IPS-20b (cell line): ENCODE results near the gene OR6Y1.

Source experiments
- H3K27ac ChIP-seq: one replicate; pipeline ENCODE4 v1.5.1; 2013; ENCODE audit warnings: low read length
- H3K27me3 ChIP-seq: 2 replicates; pipeline ENCODE4 v1.6.1; 2013; ENCODE audit warnings: mild to moderate bottlenecking, low read length, inconsistent platforms; ENCODE audit not compliant: insufficient read depth
- H3K36me3 ChIP-seq: 2 replicates; pipeline ENCODE4 v1.6.1; 2013; ENCODE audit warnings: low read depth, mild to moderate bottlenecking, inconsistent platforms, low read length, moderate library complexity; ENCODE audit not compliant: insufficient read depth
- H3K4me1 ChIP-seq: 2 replicates; pipeline ENCODE4 v1.6.1; 2013; ENCODE audit warnings: mild to moderate bottlenecking, control low read depth, inconsistent platforms, low read length, moderate library complexity; ENCODE audit not compliant: insufficient read depth
- H3K4me3 ChIP-seq: 2 replicates; pipeline ENCODE4 v1.5.1; 2013; ENCODE audit warnings: mild to moderate bottlenecking, low read length, inconsistent platforms
- H3K9ac ChIP-seq: 2 replicates; pipeline ENCODE4 v1.6.1; 2013; ENCODE audit warnings: low read depth, mild to moderate bottlenecking, inconsistent platforms, low read length, moderate library complexity
- H3K9me3 ChIP-seq: 2 replicates; pipeline ENCODE4 v1.6.1; 2013; ENCODE audit warnings: mild to moderate bottlenecking, low read depth, low read length, inconsistent platforms; ENCODE audit not compliant: insufficient read depth

The OR6Y1 gene, protein sequence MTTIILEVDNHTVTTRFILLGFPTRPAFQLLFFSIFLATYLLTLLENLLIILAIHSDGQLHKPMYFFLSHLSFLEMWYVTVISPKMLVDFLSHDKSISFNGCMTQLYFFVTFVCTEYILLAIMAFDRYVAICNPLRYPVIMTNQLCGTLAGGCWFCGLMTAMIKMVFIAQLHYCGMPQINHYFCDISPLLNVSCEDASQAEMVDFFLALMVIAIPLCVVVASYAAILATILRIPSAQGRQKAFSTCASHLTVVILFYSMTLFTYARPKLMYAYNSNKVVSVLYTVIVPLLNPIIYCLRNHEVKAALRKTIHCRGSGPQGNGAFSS

DNA sequence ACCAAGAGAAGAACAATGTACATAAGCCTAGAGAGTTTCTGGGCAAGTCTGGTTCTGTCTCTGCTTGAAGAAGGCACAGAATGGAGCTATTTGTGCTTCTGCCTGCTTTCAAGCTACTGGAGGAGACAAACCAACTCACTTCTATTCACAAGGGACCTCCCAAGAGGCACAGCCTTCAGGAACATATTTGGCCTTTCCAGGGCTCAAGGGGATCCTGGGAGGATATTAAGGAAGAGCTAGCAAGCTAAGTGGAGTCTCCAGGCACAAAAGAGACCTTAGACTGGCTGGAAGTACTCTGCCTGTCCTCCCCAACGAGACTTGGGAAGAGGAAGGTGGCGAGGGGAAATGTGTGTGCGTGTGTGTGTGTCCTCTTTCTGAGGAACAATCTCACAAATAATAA lies at the start of gene OR6Y1:
OR6Y1 (minus strand) TSS at position 54 of the 400 bp plus-strand sequence. CDS start 6,300 bp downstream, outside the sequence.
- Histone ChIP-seq H3K27me3 (no peaks in the 10 kb centered on the region), H3K4me1 (no peaks in the 10 kb centered on the region), H3K9me3 (no peaks in the 10 kb centered on the region), H3K36me3 (no peaks in the 10 kb centered on the region), H3K4me3 (no peak within 1 kb of the TSS), H3K9ac (no peak within 1 kb of the TSS), H3K27ac (no peak within 1 kb of the TSS)

DNA sequence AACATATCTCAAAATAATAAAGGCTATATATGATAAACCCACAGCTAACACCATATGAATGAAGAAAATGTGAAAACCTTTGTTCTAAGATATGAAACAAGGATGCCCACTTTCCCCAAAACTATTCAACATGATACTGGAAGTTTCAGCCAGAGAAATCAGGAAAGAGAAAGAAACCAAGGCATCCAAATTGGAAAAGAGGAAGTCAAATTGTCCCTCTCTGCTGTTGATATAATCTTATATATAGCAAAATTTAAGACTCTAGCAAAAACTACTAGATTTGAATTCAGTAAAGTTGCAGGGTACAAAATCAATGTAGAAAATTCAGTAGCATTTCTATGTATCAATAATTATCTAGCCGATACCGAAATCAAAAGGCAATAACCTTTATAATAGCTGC lies 46.5 kb upstream of the OR6Y1 start:
- peaks cover 13% of the 10 kb centered on the region for H3K9me3 ChIP-seq
- H3K4me3 ChIP-seq, result no peak overlapping the region
- H3K36me3 ChIP-seq, result no peaks in the 10 kb centered on the region
- H3K27me3 ChIP-seq, result no peaks in the 10 kb centered on the region
- no peak overlapping the region for H3K27ac ChIP-seq
- H3K9ac ChIP-seq, result no peak overlapping the region
- no peaks in the 10 kb centered on the region for H3K4me1 ChIP-seq

DNA sequence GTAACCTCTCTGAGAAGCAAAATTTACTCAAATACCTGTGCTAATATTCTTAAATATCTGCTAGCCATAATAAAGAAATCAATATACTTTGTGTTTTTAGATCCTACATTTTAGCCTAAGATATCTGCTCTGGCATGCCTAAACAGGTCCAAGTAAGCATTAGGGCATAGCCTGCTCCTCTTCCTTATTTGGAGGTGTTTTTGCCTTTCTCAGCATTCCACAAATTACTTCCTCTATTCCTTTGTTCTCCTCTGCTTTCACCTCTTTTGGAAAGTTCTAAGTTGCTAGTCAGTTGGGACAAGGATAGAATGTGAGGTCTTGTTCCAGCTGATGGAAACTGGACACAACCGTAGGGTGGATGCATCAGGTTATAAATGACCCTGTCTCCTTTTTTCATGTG lies 32.7 kb upstream of the OR6Y1 start:
- Histone ChIP-seq H3K4me3 (no peak overlapping the region), H3K9ac (no peak overlapping the region), H3K9me3 (peaks cover 21% of the 10 kb centered on the region)

DNA sequence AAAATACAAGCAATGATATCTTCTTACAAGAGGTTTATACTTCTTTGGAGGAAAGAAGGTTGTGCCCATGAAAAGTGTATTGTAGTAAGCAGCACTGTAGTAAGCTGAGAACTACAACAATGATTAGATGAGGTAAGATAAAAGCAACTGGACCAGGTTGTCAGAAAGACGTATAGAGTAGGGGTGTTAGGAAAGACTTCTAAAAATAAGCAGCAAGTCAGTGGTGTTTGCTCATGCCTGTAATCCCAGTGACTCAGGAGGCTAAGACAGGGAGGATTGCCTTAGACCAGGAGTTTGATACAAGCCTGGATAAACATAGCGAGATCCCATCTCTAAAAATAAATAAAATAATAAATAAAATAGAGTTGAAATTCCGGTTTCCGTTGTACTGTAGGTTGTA lies 29.8 kb upstream of the OR6Y1 start:
- no peaks in the 10 kb centered on the region for H3K36me3 ChIP-seq
- H3K9me3 ChIP-seq, result peaks cover 21% of the 10 kb centered on the region
- no peak overlapping the region for H3K9ac ChIP-seq
- no peaks in the 10 kb centered on the region for H3K4me1 ChIP-seq
- no peak overlapping the region for H3K27ac ChIP-seq
- no peak overlapping the region for H3K4me3 ChIP-seq
- H3K27me3 ChIP-seq, result no peaks in the 10 kb centered on the region

More for the DNA sequence above, 32.7 kb upstream of the OR6Y1 start:
- no peaks in the 10 kb centered on the region for H3K4me1 ChIP-seq
- H3K27me3 ChIP-seq, result no peaks in the 10 kb centered on the region
- no peaks in the 10 kb centered on the region for H3K36me3 ChIP-seq
- H3K27ac ChIP-seq, result no peak overlapping the region

DNA sequence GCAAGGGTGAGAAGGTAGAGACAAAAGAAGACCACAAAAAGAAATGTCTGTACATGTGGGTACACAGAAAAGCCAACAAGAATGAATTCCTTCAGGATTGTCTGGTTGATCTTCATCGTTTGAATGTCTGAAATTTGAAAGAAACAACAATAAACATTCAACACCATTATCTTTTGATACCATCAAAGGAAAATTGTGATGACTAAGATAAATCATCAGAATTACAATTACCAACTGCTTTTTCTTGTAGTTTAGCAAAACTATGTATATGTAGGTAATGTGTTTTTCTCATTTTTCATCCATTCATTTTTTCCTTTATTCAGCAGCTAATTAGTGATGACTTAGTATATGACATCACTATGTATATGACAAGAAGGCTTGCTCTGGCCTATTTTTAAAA lies 25.5 kb upstream of the OR6Y1 start, which contains the start of gene OR10X1:
OR10X1 (minus strand) TSS at position 167 of the 400 bp plus-strand sequence; CDS start at position 167, 0 bp downstream.
- Histone ChIP-seq H3K9me3 (no peaks in the 10 kb centered on the region), H3K4me3 (no peak within 1 kb of the TSS), H3K27me3 (no peaks in the 10 kb centered on the region), H3K9ac (no peak within 1 kb of the TSS), H3K36me3 (no peaks in the 10 kb centered on the region), H3K27ac (no peak within 1 kb of the TSS), H3K4me1 (no peaks in the 10 kb centered on the region)

DNA sequence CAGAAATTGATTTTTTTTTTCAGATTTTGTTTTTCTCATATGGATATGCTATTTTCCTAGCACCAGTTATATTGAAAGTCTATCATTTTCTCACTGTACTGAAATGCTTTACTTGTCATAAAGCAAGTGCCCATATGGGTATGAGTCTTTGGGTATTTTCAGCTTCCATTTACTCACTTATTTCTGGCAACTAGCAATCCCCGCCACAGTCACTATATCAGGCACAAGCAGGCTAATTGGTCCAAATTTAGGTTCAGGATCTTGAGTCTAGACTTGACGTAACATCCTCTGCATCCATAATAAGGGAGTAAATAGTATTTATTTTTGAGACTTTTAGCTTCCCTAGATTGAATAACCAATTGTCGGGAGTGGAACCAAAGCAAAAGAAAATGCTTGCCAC lies 23.4 kb upstream of the OR6Y1 start:
- no peaks in the 10 kb centered on the region for H3K9me3 ChIP-seq
- H3K27ac ChIP-seq, result no peak overlapping the region
- H3K36me3 ChIP-seq, result no peaks in the 10 kb centered on the region
- no peaks in the 10 kb centered on the region for H3K27me3 ChIP-seq
- no peaks in the 10 kb centered on the region for H3K4me1 ChIP-seq
- no peak overlapping the region for H3K9ac ChIP-seq
- H3K4me3 ChIP-seq, result no peak overlapping the region

DNA sequence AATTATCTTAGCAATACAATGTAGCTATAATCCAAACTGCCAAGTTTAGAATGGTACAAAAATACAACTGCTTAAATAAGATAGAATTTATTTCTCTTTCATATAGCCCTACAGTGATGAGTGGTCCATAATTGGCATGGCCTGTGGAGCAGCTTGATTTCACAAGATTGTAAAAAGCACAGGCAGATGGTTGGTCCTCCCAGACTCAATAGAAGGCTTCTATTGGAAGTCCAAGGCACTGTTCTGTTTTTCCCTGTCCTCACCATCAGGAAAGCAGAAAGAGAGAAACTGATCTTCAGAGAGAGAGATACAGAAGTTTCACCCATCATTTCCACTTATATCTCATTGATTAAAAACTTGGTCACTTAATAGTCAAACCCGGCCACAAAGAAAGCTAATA lies 18.0 kb upstream of the OR6Y1 start:
- Histone ChIP-seq H3K36me3 (no peaks in the 10 kb centered on the region), H3K9ac (no peak overlapping the region), H3K27ac (no peak overlapping the region), H3K4me1 (no peaks in the 10 kb centered on the region), H3K9me3 (no peaks in the 10 kb centered on the region), H3K4me3 (no peak overlapping the region), H3K27me3 (no peaks in the 10 kb centered on the region)

DNA sequence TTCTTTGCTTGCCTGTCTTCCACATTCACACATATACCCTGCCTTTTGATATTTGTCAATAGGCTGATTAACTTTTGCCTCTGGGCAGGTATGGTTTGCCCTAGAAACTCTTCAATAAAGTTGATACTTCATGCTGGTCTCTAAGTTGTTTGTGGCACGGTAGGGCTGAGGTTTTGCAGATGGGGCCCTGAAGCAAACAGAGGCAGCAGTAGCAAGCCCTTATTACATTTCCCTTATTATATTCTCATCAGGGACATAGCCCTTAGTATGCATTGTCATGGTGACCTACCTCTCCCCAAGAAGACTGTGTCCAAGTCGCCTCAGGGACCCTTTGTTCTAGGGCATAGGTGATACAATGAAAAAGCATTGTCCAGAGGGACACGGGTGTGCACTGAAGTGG lies 16.3 kb upstream of the OR6Y1 start, which contains the start of gene OR6P1:
OR6P1 (minus strand) TSS at position 101 of the 400 bp plus-strand sequence. CDS start 6,976 bp downstream, outside the sequence.
- H3K36me3 ChIP-seq, result no peaks in the 10 kb centered on the region
- no peaks in the 10 kb centered on the region for H3K27me3 ChIP-seq
- H3K9me3 ChIP-seq, result no peaks in the 10 kb centered on the region
- no peak within 1 kb of the TSS for H3K4me3 ChIP-seq
- no peak within 1 kb of the TSS for H3K27ac ChIP-seq
- H3K9ac ChIP-seq, result no peak within 1 kb of the TSS
- H3K4me1 ChIP-seq, result no peaks in the 10 kb centered on the region

DNA sequence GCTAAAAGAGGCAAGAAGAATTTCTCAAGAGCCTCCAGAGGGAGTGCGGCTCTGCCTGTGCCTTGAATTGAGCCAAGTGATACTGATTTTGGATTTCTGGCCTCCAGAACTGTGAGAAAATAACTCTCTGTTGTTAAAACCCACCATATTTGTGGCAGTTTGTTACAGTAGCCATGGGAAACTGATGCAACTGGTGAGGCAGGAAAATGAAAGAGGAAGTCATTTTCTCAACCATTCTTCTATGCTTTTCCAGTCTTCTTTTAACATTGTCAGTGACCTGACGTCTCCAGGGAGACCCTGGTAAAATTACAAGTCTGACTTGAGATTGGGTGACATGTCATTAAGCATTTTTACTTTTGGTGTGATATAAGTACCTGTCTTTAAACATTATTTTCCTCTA lies 10.4 kb upstream of the OR6Y1 start:
- Histone ChIP-seq H3K4me3 (no peak overlapping the region), H3K9me3 (no peaks in the 10 kb centered on the region), H3K36me3 (no peaks in the 10 kb centered on the region), H3K27me3 (no peaks in the 10 kb centered on the region), H3K9ac (no peak overlapping the region), H3K27ac (no peak overlapping the region), H3K4me1 (no peaks in the 10 kb centered on the region)

DNA sequence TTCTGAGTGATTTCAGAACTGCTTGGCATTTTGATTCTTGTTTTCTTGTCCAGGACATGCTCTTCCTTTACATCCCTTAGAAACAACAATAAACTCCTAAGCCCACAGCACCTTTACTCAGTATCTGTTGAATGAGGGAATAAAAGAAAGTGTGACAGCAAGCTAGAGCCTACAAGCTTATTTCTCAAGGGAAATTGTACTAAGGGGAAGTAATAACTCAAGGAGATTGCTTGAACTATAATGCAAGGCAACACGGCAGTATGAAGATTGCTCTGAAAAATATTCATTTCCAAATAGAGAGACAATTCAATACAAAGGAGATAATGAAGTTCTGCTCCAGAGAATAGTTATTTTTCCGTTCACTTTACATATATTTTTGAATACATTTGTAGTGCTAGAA lies 9.6 kb upstream of the OR6Y1 start:
- H3K4me1 ChIP-seq, result no peaks in the 10 kb centered on the region
- no peaks in the 10 kb centered on the region for H3K9me3 ChIP-seq
- H3K4me3 ChIP-seq, result no peak overlapping the region
- no peaks in the 10 kb centered on the region for H3K27me3 ChIP-seq
- H3K27ac ChIP-seq, result no peak overlapping the region
- no peaks in the 10 kb centered on the region for H3K36me3 ChIP-seq
- no peak overlapping the region for H3K9ac ChIP-seq

DNA sequence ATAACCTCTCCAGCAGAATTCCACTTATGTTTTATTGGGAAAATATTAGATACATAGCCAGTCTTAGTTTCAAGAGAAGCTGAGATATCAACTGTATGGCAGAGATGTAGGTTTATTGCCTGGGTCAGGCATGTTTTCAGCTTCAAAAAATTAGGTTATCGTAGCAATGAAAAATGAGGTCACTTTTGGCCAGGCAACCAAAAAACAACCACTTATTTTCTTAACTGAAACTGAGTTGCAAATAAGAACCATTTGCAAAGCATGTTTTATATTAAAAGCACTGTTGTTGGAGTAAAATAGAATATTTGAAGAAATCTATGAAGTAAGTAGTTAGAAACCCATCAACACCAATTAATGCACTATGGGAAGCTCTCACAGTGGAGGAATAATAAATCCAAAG lies 5.5 kb upstream of the OR6Y1 start:
- Histone ChIP-seq H3K27me3 (no peaks in the 10 kb centered on the region), H3K4me3 (no peak overlapping the region), H3K9ac (no peak overlapping the region), H3K36me3 (no peaks in the 10 kb centered on the region), H3K4me1 (no peaks in the 10 kb centered on the region), H3K27ac (no peak overlapping the region), H3K9me3 (no peaks in the 10 kb centered on the region)

DNA sequence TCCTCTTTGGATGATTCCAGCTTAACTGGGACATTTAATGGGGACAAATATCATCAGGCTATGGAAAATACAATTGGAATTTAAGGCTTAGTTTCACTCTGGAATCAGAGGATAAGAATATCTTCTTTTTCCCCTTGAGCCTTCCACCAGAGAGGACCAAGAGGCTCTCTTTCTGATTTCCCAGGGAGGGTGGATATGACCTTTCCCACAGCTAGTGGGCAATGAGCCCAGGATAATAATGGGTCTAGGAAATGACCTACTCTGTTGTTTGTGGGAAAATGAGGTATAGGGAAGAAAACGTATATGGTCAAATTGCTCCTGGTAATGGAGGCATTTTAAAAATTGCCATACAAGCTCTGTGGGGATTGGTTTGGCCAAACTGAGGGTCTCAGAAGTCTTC lies 1.9 kb downstream of the OR6Y1 start:
- Histone ChIP-seq H3K36me3 (no peaks in the 10 kb centered on the region), H3K9me3 (no peaks in the 10 kb centered on the region), H3K27ac (no peak overlapping the region), H3K4me1 (no peaks in the 10 kb centered on the region), H3K9ac (no peak overlapping the region), H3K27me3 (no peaks in the 10 kb centered on the region), H3K4me3 (no peak overlapping the region)
